ENCODE measurements around the gene MYLK4.

DNA sequence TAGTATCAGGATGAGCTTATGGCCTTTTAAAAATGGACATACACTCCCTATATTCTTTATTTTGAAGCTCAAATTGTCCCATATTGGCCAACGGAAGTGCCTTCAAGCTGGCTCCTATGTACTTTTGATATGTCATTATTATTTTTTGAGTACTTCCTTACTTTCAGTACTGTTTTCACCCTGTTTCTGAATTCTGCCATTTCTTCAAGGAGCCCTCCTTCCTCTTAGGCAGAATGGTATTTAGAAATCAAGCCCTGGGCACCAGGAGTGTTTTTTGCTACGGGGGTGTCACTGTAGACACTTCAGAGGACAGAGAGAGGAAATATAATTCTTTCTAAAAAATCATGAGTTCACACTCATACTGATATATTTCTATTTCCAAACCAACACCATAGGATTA, 5.5 kb upstream of the MYLK4 start:
- TF ChIP-seq, protein P1, sequence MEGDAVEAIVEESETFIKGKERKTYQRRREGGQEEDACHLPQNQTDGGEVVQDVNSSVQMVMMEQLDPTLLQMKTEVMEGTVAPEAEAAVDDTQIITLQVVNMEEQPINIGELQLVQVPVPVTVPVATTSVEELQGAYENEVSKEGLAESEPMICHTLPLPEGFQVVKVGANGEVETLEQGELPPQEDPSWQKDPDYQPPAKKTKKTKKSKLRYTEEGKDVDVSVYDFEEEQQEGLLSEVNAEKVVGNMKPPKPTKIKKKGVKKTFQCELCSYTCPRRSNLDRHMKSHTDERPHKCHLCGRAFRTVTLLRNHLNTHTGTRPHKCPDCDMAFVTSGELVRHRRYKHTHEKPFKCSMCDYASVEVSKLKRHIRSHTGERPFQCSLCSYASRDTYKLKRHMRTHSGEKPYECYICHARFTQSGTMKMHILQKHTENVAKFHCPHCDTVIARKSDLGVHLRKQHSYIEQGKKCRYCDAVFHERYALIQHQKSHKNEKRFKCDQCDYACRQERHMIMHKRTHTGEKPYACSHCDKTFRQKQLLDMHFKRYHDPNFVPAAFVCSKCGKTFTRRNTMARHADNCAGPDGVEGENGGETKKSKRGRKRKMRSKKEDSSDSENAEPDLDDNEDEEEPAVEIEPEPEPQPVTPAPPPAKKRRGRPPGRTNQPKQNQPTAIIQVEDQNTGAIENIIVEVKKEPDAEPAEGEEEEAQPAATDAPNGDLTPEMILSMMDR (conservative IDR thresholded peaks at IDR 0.05; ENCODE audit: low read length): no peak
- no peak for TF ChIP-seq EZH2phosphoT487 (IDR thresholded peaks at IDR 0.05; ENCODE audit: borderline replicate concordance)

Measured in Loucy (cell line).